NCI-H446 treated with DMSO at 0.1 percent for 48 hours (cell line): ENCODE data around the gene IKZF3.
"Not testable (repeated sequence)": the region's sequence is repeated elsewhere in the genome, so short reads cannot be mapped to it uniquely, and the experiment has no call there.

Experiments
- DNase-seq: peaks from one replicate; lab custom pipeline; 2025; lab: John Stamatoyannopoulos, UW

Gene IKZF3

DNA sequence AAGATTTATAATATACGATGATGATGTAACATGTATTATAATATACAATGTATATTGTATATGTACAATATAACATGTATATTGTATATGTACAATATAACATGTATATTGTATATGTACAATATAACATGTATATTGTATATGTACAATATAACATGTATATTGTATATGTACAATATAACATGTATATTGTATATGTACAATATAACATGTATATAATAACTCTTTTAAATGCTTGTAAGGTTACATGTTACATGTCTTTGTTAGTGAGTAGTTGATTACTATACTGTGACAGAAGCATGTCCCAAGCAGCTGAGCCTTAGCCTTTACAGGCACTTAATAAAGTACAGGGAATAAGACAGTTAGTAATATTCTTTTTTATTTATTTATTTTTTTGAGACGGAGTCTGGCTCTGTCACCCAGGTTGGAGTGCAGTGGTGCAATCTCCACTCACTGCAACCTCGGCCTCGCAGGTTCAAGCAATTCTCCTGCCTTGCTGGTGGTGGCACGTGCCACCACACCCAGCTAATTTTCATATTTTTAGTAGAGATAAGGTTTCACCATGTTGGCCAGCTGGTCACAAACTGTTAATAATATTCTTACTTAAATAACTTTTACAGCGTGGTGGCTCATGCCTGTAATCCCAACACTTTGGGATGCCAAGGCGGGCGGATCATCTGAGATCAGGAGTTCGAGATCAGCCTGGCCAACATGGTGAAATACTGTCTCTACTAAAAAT is 8.0 kb downstream of the IKZF3 start:
- DNase-seq: not testable (repeated sequence)

DNA sequence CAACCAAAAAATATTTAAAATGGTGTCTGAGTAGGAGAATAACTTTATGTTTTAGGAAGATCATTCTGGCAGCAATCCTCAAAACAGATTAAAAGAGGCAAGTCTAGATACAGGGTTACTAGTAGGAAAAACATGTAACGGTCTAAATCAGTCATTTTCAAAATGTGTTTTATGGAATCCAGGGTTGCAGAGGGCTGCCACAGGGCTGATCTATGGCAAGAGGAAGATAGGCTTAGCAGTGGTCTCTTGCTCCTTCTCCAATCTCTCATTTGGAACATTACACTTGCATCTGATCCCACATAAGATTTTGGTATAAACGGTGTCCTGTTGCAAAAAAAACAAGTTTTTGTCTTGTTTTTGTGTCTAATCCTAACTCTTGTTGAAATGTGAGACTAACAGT is 9.2 kb downstream of the IKZF3 start:
- no peak for DNase-seq

DNA sequence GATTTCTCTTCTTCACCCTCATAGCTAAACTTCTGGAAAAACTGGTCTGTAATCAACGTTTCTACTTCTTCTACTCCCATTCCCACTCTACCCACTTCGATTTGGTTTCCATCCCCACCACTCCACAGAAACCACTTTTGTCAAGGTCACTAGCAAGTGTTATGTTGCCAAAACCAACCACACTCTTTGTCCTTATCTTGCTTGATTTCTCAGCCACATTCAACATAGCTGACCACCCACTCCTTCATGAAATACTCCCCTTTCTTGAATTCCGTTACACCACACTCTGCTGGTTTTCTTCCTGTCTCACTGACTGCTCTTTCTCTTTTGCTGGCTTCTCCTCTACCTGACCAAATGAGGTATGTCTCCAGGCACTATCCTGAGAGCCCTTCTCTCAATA is 11.9 kb downstream of the IKZF3 start:
- no peak for DNase-seq

DNA sequence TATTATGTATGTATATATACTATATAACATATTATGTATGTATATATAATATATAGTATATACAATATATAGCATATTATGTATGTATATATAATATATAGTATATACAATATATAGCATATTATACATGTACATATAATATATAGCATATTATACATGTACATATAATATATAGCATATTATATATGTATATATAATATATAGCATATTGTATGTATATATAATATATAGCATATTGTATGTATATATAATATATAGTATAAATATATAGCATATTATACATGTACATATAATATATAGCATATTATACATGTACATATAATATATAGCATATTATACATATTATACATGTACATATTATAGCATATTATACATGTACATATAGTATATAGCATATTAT is 13.9 kb downstream of the IKZF3 start:
- not testable (repeated sequence) for DNase-seq

DNA sequence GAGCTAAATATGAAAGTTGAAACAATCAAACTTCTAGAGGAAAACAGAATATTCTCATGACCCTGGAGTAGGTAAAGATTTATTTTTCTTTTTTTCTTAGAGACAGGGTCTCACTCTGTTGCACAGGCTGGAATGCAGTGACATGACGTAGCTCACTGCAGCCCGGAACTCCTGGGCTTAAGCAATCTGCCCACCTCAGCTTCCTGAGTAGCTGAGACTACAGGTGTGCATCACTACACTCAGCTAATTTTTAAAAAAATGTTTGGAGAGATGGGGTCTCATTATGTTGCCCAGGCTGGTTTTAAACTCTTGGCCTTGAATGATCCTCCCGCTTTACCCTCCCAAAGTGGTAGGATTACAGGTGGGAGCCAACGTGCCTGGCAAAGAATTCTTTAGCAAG is 15.5 kb downstream of the IKZF3 start:
- DNase-seq: no peak

DNA sequence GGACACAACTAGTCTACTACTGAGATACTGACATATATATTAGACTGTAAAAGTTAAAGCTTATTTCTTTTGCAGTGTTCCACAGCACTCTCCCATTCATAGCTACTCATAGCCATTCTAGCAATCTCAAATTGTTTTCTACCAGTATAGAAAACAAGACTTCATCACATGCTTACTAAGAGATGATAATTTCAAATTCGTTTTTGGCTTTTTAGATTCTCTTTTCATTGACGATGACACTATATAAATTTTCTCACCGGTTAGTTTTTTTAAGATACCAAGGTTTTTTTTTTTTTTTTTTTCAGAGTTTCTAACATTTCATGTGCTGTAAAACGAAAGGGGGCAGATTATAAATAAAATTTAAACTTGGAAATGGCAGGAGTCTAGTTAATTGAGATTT is 17.9 kb downstream of the IKZF3 start:
- no peak for DNase-seq

DNA sequence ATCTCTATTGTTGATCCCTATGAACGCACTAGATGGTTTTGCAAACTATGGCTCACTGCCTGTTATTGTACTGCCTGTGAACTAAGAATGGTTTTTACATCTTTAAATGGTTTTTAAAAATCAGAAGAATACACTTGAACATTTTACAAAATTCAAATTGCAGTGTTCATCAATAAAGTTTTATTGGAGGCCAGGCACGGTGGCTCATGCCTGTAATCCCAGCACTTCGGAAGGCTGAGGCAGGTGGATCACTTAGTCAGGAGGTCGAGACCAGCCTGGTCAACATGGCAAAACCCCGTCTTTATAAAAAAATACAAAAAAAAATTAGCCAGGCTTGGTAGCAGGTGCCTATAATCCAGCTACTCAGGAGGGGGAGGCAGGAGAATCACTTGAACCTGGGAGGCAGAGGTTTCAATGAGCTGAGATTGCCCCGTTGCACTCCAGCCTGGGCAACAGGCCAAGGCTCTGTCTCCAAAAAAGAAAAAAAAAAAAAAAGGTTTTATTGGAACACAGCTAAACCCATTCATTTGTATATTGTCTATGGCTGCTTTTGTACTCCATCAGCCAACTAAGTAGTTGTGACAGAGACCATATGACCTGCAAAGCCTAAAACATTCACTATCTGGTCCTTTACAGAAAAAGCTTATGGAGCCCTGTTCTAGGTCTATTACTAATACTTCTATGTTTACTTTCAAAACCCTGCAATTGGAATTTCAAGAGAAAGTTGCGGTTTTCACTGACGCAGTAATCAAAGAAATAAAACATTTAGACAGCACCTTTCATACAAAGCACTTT is 18.9 kb downstream of the IKZF3 start:
- DNase-seq: no peak

DNA sequence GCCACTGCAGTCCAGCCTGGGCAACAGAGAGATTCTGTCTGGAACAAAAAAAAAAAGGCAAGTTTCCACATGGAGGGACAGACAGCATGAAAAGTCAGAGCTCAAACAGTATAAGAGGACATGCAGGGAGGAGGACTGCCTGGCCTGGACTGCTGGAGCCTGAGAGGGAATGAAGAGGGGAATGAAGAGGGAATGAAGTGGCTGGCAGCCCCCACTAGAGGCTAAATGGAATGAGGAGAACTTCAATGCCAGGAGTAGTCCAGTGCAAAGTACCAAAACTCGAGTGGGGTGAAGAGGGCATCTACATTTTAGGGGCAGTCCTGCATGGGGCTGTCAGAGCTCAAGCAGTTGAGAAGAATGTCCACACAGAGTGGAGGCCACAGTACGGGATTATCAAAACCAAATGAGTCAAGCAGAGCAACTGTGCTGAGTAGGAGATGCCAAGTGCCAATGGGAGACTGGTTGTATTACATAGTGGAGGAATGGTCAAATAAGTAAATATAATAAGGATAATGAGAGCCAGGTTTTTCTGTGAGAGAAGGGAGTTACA is 22.9 kb downstream of the IKZF3 start:
- no peak for DNase-seq

DNA sequence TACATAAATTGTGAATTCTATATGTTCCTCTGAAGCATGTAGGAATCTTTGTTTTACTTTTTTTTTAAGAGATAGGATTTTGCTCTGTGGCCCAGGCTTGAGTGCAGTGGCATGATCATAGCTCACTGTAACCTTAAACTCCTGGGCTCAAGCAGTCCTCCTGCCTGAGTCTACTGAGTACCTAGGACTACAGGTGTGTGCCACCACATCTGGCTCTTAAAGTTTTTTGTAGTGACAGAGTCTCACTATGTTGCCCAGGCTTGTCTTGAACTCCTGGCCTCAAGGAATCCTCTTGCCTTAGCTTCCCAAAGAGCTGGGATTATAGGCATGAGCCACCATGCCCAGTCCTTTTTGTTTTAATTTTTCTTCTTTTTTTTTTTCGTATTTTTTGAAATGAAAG is 25.3 kb downstream of the IKZF3 start:
- no peak for DNase-seq

DNA sequence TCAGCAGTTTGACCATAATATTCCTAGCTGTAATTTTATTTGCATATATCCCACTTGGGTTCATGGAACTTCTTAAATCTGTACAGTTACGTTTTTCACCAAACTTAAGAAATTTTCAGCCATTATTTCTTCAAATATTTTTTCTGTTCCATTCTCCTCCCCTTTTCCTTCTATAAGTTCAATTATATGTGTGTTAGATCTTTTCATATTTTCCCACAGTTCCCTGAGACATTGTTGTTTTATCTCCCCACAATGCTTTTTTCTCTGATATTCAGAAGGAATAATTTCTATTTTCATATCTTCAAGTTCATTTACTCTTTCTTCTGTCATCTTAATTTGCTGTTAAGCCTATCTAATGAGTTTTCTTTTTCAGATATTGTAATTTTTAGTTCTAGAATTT is 26.1 kb downstream of the IKZF3 start:
- no peak for DNase-seq

DNA sequence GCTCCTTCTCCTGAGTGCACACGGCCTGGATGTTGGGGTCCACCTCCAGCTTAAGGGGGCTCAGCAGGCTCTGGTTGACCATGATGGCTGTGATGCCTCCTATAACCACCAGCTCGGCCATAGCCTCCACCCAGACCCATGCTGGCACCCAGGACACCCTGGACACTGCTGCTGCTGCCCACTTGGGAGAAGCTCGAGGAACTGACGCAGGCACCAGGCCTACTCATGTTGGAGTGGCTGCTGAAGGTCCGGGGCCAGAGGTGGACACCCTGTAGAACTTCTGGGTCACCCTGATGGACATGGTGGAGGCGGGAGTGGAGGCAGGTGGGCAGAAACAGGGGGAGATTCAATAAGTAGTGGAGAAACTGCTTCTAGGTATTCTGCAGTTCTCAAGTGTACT is 28.0 kb downstream of the IKZF3 start:
- DNase-seq: no peak

DNA sequence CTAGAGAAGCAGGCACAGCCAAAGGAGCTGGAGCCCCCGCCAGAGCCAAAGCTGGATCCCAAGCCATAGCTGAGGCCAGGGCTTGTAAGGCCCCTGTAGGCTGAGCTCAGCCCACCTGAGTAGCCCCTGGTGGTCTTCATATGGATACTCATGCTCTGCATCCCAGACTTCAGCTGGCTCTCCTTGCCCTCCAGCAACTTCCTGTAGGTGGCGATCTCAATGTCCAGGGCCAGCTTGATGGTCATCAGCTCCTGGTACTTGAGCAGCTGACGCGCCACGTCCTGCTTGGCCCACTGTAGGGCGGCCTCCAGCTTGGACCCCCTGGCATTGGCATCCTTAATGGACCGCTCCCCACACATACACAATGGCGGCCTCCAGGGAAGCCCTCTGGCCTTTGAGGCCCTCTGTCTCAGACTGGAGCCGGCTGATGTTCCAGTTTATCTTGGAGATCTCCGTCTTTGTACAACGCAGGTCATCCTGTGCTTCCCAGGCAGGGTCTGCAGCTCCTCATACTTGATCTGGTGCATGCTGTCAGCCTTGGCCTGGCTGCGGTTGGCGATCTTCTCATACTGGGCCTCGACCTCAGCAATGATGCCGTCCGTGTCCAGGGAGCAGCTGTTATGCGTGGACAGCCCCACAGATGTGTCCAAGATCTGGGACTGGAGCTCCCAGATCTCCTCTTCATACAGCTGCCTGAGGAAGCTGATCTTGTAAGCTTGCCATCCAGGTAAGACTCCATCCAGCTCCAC is 28.9 kb downstream of the IKZF3 start:
- no peak for DNase-seq

DNA sequence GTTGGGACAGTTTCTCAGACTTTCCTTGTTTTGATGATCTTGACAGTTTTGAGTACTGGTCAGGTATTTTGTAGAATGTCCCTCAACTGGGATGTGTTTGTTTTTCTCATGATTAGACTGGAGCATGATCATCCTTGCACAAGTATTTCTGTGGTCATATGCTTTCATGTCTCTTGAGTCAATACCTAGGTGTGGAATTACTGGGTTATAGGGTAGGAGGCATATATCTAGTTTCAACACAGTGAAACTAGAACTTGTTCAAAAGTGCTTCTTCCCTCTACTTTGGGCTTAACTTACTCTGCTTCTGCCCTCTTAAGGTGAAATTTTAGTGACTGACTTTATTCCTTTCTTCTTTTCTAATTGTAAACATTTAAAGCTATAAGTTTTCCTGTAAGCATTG is 30.1 kb downstream of the IKZF3 start:
- DNase-seq: no peak

DNA sequence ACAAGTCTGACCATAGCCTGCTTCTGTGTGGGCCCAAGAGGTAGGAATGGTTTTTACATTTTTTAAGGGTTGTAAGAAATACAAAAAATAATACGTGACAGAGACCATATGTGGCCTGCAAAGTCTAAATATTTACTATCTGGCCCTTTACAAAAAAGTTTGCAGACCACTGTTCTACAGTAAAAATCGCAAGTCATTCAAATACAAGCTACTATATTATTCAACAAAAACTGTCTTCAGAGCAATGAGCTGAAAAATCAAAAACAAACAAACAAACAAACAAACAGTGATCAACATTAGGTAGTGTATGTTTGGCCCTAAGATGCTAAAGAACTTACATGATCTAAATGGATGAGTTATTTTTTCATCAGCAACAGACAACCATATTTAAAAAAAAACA is 32.5 kb downstream of the IKZF3 start:
- DNase-seq: no peak

DNA sequence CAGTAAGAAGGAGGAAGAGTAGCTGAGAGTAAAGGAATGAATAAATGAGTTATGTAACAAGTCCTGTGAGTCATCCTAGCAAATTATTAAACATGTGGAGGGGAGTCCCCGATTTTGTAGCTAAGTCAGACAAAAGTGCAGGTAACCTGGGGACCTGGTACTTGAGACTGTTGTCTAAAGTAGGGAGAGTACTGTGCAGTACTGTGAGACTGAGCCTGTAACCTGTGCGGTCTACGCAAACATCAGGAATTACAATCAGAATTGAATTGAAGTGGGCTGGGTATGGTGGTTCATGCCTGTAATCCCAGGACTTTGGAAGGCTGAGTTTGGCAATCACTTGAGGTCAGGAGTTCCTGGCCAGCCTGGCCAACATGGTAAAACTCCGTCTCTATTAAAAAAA is 35.7 kb downstream of the IKZF3 start:
- DNase-seq: no peak

DNA sequence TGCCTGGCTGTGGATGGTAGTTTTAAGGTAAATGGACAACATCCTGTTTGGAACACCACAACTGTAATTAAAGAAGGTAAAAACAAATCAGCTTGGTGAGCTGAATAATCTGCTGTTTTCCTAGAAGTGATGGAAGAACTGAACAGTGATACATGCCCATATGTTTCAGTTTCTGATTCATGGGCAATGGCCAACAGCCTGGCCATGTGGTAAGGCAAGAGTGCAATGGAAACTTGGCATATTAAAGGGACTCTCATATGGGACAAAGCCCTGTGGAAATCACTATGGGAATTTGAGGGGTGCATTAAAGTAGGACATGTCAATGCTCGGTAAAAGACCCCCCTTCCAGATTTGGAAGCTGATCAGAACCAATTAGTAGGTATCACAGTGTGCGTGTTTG is 37.8 kb downstream of the IKZF3 start:
- no peak for DNase-seq

DNA sequence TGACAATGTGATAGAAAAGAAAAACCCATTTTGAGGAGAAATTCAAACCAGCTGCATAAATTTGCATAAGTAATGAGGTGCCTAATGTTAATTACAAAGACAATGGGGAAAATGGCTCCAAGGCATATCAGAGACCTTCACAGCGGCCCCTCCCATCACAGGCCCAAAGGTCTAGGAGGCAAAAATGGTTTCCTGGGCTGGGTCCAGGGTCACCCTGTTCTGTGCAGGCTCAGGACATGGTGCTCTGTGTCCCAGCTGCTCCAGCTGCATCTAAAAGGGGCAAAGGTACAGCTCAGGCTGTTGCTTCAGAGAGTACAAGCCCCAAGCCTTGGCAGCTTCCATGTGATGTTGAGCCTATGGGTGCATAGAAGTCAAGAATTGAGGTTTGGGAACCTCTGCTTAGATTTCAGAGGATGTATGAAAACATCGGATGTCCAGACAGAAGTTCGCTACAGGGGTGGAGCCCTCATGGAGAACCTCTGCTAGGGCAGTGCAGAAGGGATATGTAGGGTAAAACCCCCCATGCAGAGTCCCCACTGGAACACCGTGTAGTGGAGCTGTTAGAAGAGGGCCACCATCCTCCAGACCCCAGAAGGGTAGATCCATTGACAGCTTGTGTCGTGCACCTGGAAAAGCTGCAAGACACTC is 40.6 kb downstream of the IKZF3 start:
- DNase-seq: no peak

DNA sequence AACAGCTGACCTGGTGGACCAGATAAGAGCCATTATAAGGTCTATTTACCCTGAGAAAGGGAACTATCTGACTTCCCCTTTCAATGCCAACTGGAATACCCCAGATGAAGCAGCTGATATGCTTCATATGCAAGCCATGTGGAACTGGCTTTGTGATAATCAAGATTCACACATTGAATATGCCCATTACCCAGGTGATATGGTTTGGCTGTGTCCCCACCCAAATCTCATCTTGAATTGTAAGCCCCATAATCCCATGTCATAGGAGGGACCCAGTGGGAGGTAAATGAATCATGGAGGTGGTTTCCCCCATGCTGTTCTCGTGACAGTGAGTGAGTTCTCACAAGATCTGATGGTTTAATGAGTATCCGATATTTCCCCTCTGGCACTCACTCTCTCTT is 42.1 kb downstream of the IKZF3 start:
- DNase-seq: no peak

DNA sequence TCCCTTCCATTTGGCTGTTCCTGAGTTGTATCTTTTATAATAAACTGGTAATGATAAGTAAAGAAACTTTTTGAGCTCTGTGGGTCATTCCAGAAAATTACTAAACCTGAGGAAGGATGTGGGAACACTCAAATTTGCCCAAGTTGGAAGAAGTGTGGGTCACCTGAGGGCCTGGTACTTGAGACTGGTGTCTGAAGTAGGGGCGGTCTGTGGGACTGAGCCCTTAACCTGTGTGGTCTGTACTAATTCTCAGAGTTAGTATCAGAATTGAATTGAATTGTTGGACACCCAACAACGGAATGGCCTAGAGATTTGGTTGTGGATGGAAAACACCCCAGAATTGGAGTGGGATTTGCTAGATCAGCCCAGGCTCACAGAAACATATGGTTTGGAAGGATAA is 43.1 kb downstream of the IKZF3 start:
- DNase-seq: no peak

DNA sequence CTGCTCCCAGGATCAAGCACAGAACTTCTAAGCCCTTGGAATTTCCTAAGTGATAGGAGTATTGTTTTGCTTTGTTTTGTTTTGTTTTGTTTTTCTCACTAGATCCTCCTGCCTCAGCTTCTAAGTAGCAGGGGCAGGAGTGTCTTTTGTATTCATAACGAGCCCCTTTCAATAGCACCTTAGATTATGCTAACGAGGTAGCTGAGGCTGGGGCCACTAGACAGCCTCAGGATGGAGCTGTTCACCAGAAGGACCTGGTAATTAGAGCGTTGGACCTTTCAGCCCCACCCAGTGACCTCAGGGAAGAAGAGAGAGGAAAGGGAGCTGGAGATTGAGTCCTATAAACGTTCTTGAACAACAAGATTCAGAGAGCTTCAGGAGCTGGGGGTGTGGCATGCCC is 43.6 kb downstream of the IKZF3 start:
- no peak for DNase-seq

DNA sequence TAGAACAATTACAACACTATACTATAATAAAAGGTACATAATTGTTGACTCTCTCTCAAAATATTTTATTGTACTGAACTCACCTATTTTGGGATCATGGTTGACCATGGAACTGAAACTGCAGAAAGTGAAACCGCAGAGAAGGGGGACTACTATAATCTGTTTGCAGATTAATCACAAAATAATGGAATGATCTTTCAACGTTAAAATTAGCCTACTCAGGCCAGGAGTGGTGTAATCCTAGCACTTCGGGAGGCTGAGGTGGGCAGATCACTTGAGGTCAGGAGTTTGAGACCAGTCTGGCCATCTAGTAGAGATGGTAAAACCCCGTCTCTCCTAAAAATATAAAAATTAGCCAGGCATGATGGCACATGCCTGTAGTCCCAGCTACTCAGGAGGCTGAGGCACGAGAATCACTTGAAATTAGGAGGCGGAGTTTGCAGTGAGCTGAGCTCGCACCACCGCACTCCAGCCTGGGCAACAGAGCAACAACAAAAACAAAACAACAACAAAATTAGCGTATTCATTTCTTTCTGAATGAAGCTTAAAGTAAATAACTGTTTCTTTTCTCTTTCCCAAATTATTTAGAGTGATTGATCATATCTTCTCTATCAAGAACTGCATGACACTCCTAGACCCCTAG is 45.6 kb downstream of the IKZF3 start:
- DNase-seq: no peak

DNA sequence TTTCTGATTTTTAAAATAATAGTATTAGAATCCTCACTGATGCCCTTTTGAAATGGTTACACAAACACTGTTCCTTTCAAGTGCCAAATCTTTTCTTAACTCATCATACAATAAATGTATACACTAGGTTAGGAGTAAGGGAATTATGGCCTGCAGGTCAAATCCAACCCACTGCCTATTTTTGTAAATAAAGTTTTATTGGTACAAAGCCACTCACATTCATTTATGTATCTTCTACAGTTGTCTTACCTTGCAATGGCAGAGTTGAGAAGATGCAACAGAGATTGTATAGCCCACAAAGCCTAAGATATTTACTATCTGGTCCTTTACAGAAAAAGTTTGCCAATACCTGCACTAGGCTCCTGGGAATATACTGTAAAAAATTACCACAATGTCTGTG is 47.8 kb downstream of the IKZF3 start:
- no peak for DNase-seq
